ENCODE measurements around the gene NOTCH3. TPM values are rescaled to one million over a fixed set of nuclear protein-coding genes. Genes with fewer than 3 reads are reported as not detected.

Gene NOTCH3
- total RNA-seq, 2 donors from 2014 or later = 31.8 to 48.0 TPM

- 85% methylated on average over 9 of the region's 9 CpGs for WGBS
- Histone ChIP-seq H3K4me1 (replicated peaks) (no peaks in the 10 kb centered on the region), H3K4me3 (no peak overlapping the region), H3K36me3 (peaks cover 10 to 19% of the 10 kb centered on the region in 2 donors), H3K9me3 (no peaks in the 10 kb centered on the region), H3K27ac (no peak overlapping the region), H3K27me3 (replicated peaks; ENCODE audit: insufficient read depth) (no peaks in the 10 kb centered on the region)
- intact Hi-C loops (cut with DNase I) = no loop called here
- DNase-seq (ENCODE audit: low spot score) = no peak
- no peak for TF ChIP-seq POLR2A (IDR thresholded peaks at IDR 0.05)
- TF ChIP-seq, protein P1, sequence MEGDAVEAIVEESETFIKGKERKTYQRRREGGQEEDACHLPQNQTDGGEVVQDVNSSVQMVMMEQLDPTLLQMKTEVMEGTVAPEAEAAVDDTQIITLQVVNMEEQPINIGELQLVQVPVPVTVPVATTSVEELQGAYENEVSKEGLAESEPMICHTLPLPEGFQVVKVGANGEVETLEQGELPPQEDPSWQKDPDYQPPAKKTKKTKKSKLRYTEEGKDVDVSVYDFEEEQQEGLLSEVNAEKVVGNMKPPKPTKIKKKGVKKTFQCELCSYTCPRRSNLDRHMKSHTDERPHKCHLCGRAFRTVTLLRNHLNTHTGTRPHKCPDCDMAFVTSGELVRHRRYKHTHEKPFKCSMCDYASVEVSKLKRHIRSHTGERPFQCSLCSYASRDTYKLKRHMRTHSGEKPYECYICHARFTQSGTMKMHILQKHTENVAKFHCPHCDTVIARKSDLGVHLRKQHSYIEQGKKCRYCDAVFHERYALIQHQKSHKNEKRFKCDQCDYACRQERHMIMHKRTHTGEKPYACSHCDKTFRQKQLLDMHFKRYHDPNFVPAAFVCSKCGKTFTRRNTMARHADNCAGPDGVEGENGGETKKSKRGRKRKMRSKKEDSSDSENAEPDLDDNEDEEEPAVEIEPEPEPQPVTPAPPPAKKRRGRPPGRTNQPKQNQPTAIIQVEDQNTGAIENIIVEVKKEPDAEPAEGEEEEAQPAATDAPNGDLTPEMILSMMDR (IDR thresholded peaks at IDR 0.05) = no peak
- no peak for TF ChIP-seq POLR2AphosphoS5 (IDR thresholded peaks at IDR 0.05)
Observed at GRCh38 chr19:15236886-15237285, 36.1 kb upstream of the NOTCH3 start.

DNA sequence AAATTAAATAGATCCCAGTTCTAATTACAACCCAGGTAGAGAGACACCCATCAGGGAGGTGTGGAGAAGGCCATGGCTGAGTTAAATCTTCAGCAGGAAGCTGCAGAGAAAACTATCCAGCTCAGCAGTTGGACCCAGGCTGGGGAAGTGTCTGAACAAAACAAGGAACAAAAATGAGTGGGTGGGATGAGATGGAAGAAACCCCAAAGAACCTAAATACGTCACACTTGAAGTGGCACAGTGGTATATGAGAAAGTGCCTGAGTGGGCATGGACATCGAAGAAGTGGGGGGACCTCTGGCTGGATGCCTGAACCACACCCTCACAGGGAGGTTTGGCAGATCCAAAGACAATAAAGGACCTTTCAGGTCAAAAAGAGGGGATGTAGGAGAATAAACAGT, 35.0 kb upstream of the NOTCH3 start:
- TF ChIP-seq, protein P1 (IDR thresholded peaks at IDR 0.05) = no peak
- TF ChIP-seq POLR2AphosphoS5 (IDR thresholded peaks at IDR 0.05) (no peak), POLR2A (IDR thresholded peaks at IDR 0.05) (no peak)
- 69% methylated on average over 2 of the region's 2 CpGs for WGBS
- Histone ChIP-seq H3K27ac (no peak overlapping the region), H3K4me1 (replicated peaks) (no peaks in the 10 kb centered on the region), H3K9me3 (no peaks in the 10 kb centered on the region), H3K36me3 (peaks cover 10 to 19% of the 10 kb centered on the region in 2 donors), H3K27me3 (replicated peaks; ENCODE audit: insufficient read depth) (no peaks in the 10 kb centered on the region), H3K4me3 (no peak overlapping the region)
- DNase-seq (ENCODE audit: low spot score) = no peak
- intact Hi-C loops (cut with DNase I) = no loop called here

DNA sequence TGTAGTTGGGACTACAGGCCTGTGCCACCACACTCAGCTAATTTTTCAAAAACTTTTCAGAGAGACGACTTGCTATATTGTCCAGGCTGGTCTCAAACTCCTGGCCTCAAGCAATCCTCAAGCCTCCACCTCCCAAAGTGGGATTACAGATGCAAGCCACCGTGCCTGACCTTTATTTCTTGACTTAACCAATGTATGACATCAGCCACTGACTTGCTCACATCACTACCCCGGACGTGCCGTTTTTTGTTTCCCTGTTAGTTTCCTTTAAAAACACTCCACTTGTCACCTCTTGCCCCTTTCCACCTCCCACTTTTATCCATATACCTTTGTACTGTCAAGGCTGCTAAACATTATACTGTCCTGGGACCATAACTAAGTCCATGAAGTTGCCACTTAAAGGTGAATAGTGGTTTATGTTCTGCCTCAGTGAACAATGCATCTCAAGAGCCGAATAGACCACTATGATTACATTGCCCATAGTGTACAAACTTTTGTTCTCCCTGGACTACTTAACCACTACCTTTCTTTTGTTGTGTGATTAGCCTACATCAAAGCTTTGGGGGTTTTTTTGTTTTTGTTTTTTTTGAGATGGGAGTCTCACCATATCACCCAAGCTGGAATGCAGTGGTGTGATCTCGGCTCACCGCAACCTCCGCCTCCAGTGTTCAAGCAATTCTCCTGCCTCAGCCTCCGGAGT, 33.8 kb upstream of the NOTCH3 start:
- Histone ChIP-seq H3K4me3 (no peak overlapping the region), H3K27ac (no peak overlapping the region), H3K9me3 (no peaks in the 10 kb centered on the region), H3K4me1 (replicated peaks) (no peaks in the 10 kb centered on the region), H3K27me3 (replicated peaks; ENCODE audit: insufficient read depth) (no peaks in the 10 kb centered on the region), H3K36me3 (peaks cover 8 to 17% of the 10 kb centered on the region in 2 donors)
- WGBS = 77% methylated on average over 10 of the region's 10 CpGs
- intact Hi-C loops (cut with DNase I) = no loop called here
- DNase-seq (ENCODE audit: low spot score) = no peak
- TF ChIP-seq, protein P1 (IDR thresholded peaks at IDR 0.05) = no peak
- no peak for TF ChIP-seq POLR2AphosphoS5 (IDR thresholded peaks at IDR 0.05)
- TF ChIP-seq POLR2A (IDR thresholded peaks at IDR 0.05) = no peak

DNA sequence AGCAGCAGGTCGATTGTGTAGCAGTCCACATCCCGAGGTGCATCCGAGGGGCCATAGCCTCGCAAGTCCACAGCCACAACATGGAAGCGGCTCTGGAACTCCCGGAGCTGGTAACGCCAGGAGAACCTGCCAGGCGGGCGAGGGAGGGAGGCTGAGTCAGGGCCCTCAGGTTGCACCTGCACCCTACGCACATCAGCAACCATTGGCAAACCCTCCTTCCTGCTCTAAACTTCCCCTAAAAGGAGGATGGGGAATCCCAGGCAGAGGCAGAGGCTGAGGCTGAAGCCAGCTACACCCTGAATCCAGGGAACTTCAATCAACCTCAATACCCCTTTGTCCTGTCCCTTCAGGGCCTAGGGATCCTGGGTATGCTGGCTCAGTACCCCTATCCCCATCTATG, 30.5 kb upstream of the NOTCH3 start:
- no peak for DNase-seq (ENCODE audit: low spot score)
- H3K9me3 ChIP-seq = no peaks in the 10 kb centered on the region
- 86% methylated on average over 10 of the region's 10 CpGs for WGBS
- H3K36me3 ChIP-seq = no peaks in the 10 kb centered on the region
- H3K27me3 ChIP-seq (replicated peaks; ENCODE audit: insufficient read depth) = no peaks in the 10 kb centered on the region
- H3K4me3 ChIP-seq = no peak overlapping the region
- H3K4me1 ChIP-seq (replicated peaks) = no peaks in the 10 kb centered on the region
- TF ChIP-seq POLR2AphosphoS5 (IDR thresholded peaks at IDR 0.05) = no peak
- TF ChIP-seq, protein P1 (IDR thresholded peaks at IDR 0.05) = no peak
- TF ChIP-seq POLR2A (IDR thresholded peaks at IDR 0.05) = no peak
- intact Hi-C loops (cut with DNase I) = no loop called here
- H3K27ac ChIP-seq = no peak overlapping the region

DNA sequence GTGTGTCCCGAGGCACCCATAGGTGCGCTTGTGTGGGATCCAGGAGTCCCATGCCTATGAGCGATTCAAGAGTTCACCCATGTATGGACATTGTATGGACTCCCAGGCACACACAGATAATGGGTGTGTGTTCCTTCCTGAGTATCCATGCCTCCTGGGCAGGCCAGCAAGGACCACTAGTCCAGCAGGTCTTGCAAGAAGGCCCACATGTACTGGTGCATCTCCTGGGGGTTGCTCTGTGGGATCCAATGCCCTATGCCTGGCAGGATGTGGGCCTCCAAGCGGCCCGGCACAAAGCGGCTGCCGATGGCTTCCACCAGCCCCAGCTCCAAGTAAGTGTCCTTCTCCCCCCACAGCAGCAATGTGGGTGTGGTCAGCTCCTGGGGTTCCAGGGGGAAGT, 26.5 kb upstream of the NOTCH3 start:
- 98% methylated on average over 7 of the region's 7 CpGs for WGBS
- Histone ChIP-seq H3K4me3 (no peak overlapping the region), H3K4me1 (replicated peaks) (peaks cover 4% of the 10 kb centered on the region), H3K27ac (no peak overlapping the region), H3K9me3 (no peaks in the 10 kb centered on the region), H3K27me3 (replicated peaks; ENCODE audit: insufficient read depth) (no peaks in the 10 kb centered on the region), H3K36me3 (no peaks in the 10 kb centered on the region)
- intact Hi-C loops (cut with DNase I) = no loop called here
- TF ChIP-seq, protein P1 (IDR thresholded peaks at IDR 0.05) = no peak
- TF ChIP-seq POLR2A (IDR thresholded peaks at IDR 0.05) (no peak), POLR2AphosphoS5 (IDR thresholded peaks at IDR 0.05) (no peak)
- no peak for DNase-seq (ENCODE audit: low spot score)
